H9 (cell line): Measurements from ENCODE around the gene SLC2A9. TPM values are rescaled to one million over a fixed set of nuclear protein-coding genes. Genes with fewer than 3 reads are reported as not detected.

Experiments
- DNase-seq: peaks from one replicate; pipeline ENCODE4 v3.0.0-alpha.2; 2017
- H2AFZ ChIP-seq: one replicate; pipeline ENCODE4 v1.6.1; 2013; ENCODE audit warnings: mild to moderate bottlenecking, low read length, control low read depth, moderate library complexity
- H2AK5ac ChIP-seq: 2 replicates; pipeline ENCODE4 v1.6.1; 2013; ENCODE audit warnings: low read length, control low read depth, mixed read lengths; ENCODE audit not compliant: insufficient read length
- H2BK120ac ChIP-seq: one replicate; pipeline ENCODE4 v1.6.1; 2013; ENCODE audit warnings: low read depth, mild to moderate bottlenecking, low read length, control low read depth, inconsistent platforms; ENCODE audit not compliant: poor library complexity, severe bottlenecking
- H2BK12ac ChIP-seq: 2 replicates; pipeline ENCODE4 v1.6.1; 2013; ENCODE audit warnings: low read length, control low read depth, mixed read lengths, low read depth; ENCODE audit not compliant: insufficient read length
- H2BK15ac ChIP-seq: 2 replicates; pipeline ENCODE4 v1.6.1; 2013; ENCODE audit warnings: low read depth, low read length, control low read depth
- H2BK20ac ChIP-seq: one replicate; pipeline ENCODE4 v1.6.1; 2013; ENCODE audit warnings: low read depth, mild to moderate bottlenecking, low read length, control low read depth, inconsistent platforms; ENCODE audit not compliant: poor library complexity, severe bottlenecking
- H2BK5ac ChIP-seq: 2 replicates; pipeline ENCODE4 v1.6.1; 2013; ENCODE audit warnings: low read length, control low read depth, mixed read lengths; ENCODE audit not compliant: insufficient read length
- H3K14ac ChIP-seq: 2 replicates; pipeline ENCODE4 v1.6.1; 2013; ENCODE audit warnings: low read length, control low read depth; ENCODE audit not compliant: insufficient read depth
- H3K18ac ChIP-seq: 2 replicates; pipeline ENCODE4 v1.6.1; 2013; ENCODE audit warnings: low read depth, mild to moderate bottlenecking, mixed read lengths, low read length, control low read depth; ENCODE audit not compliant: insufficient read length
- H3K23ac ChIP-seq: 2 replicates; pipeline ENCODE4 v1.6.1; 2013; ENCODE audit warnings: low read length, control low read depth, mixed read lengths, low read depth; ENCODE audit not compliant: insufficient read length
- H3K23me2 ChIP-seq: 2 replicates; pipeline ENCODE4 v1.6.1; 2013; ENCODE audit warnings: low read depth, mild to moderate bottlenecking, mixed read lengths, low read length, control low read depth; ENCODE audit not compliant: insufficient read length, poor library complexity, severe bottlenecking
- H3K27ac ChIP-seq: 2 replicates; pipeline ENCODE4 v1.5.1; 2013; ENCODE audit warnings: low read length, control low read depth, mixed read lengths, low read depth; ENCODE audit not compliant: insufficient read length
- H3K27me3 ChIP-seq: 2 replicates; pipeline ENCODE4 v1.6.1; 2013; ENCODE audit warnings: low read length, control low read depth, inconsistent platforms; ENCODE audit not compliant: insufficient read depth
- H3K4ac ChIP-seq: 2 replicates; pipeline ENCODE4 v1.6.1; 2013; ENCODE audit warnings: low read depth, mild to moderate bottlenecking, control low read depth, inconsistent platforms, low read length, moderate library complexity
- H3K4me1 ChIP-seq: 2 replicates; pipeline ENCODE4 v1.6.1; 2013; ENCODE audit warnings: low read length, control low read depth, inconsistent platforms; ENCODE audit not compliant: insufficient read depth
- H3K4me2 ChIP-seq: 2 replicates; pipeline ENCODE4 v1.6.1; 2013; ENCODE audit warnings: low read length, control low read depth, mixed read lengths; ENCODE audit not compliant: insufficient read length, insufficient read depth
- H3K56ac ChIP-seq: 2 replicates; pipeline ENCODE4 v1.6.1; 2013; ENCODE audit warnings: low read depth, mild to moderate bottlenecking, mixed read lengths, low read length, control low read depth; ENCODE audit not compliant: insufficient read length
- H3K79me1 ChIP-seq: 2 replicates; pipeline ENCODE4 v1.6.1; 2013; ENCODE audit warnings: low read depth, mild to moderate bottlenecking, moderate library complexity, low read length, control low read depth, inconsistent platforms; ENCODE audit not compliant: insufficient read depth, poor library complexity, severe bottlenecking
- H3K79me2 ChIP-seq: 2 replicates; pipeline ENCODE4 v1.6.1; 2013; ENCODE audit warnings: low read length, control low read depth, inconsistent platforms; ENCODE audit not compliant: insufficient read depth
- H3K9ac ChIP-seq: 2 replicates; pipeline ENCODE4 v1.6.1; 2013; ENCODE audit warnings: low read length, control low read depth, mixed read lengths; ENCODE audit not compliant: insufficient read length; ENCODE audit errors: extremely low read depth
- H3K9me3 ChIP-seq: one replicate; pipeline ENCODE4 v1.6.1; 2013; ENCODE audit warnings: low read depth, low read length, inconsistent platforms; ENCODE audit not compliant: control insufficient read depth
- H3T11ph ChIP-seq: one replicate; pipeline ENCODE4 v1.6.1; 2013; ENCODE audit warnings: mild to moderate bottlenecking, low read length, control low read depth, inconsistent platforms
- H4K20me1 ChIP-seq: one replicate; pipeline ENCODE4 v1.6.1; 2013; ENCODE audit not compliant: control insufficient read depth, insufficient read length, insufficient read depth
- H4K5ac ChIP-seq: 2 replicates; pipeline ENCODE4 v1.6.1; 2013; ENCODE audit warnings: low read depth, mild to moderate bottlenecking, mixed read lengths, low read length, control low read depth; ENCODE audit not compliant: insufficient read length
- H4K8ac ChIP-seq: replicated peaks from 2 replicates; pipeline ENCODE4 v1.6.1; 2013; ENCODE audit warnings: low read length, control low read depth, mixed read lengths, low read depth; ENCODE audit not compliant: insufficient read length
- H4K91ac ChIP-seq: 2 replicates; pipeline ENCODE4 v1.6.1; 2013; ENCODE audit warnings: low read depth, mild to moderate bottlenecking, moderate library complexity, mixed read lengths, low read length, control low read depth; ENCODE audit not compliant: insufficient read length
- H3K27ac Mint-ChIP-seq, 3 experiments: 2 replicates in 2 of 3; 3 replicates in 1 of 3; pipeline ENCODE4 v1.8.0; 2020 to 2021; ENCODE audit warnings: mixed read lengths in 3 of 3, mild to moderate bottlenecking in 1 of 3, moderate library complexity in 1 of 3
- H3K27me3 Mint-ChIP-seq: 2 replicates; pipeline ENCODE4 v1.8.0; 2021; ENCODE audit warnings: low read depth, mild to moderate bottlenecking, moderate library complexity, mixed read lengths
- H3K36me3 Mint-ChIP-seq, 3 experiments: 2 replicates in 2 of 3; 3 replicates in 1 of 3; pipeline ENCODE4 v1.8.0; 2020 to 2021; ENCODE audit warnings: low read depth in 3 of 3, mixed read lengths in 3 of 3; ENCODE audit not compliant: insufficient read depth in 1 of 3
- H3K4me1 Mint-ChIP-seq, 2 experiments: 2 replicates each; pipeline ENCODE4 v1.8.0; 2020; ENCODE audit warnings: mixed read lengths in 2 of 2
- H3K4me3 Mint-ChIP-seq, 2 experiments: 2 replicates in 1 of 2; 3 replicates in 1 of 2; pipeline ENCODE4 v1.8.0; 2020 to 2021; ENCODE audit warnings: mild to moderate bottlenecking in 2 of 2, mixed read lengths in 2 of 2, moderate library complexity in 1 of 2
- H3K9me3 Mint-ChIP-seq, 2 experiments: 2 replicates in 1 of 2; 3 replicates in 1 of 2; pipeline ENCODE4 v1.8.0; 2020; ENCODE audit warnings: mild to moderate bottlenecking in 2 of 2, mixed read lengths in 2 of 2, moderate library complexity in 1 of 2
- CTCF ChIP-seq: fragments of 200-600 bp; sonication (generic); conservative IDR thresholded peaks from 3 replicates; pipeline ENCODE4 v1.8.0; 2021; ENCODE audit warnings: antibody characterized with exemption, mild to moderate bottlenecking
- WGBS: extraction: QIAGEN DNeasy Blood & Tissue Kit; methylation state at CpG from one replicate; pipeline ENCODE4 v1.1.7; 2013; ENCODE audit warnings: missing lambda C conversion rate, low lambda C conversion rate, mixed read lengths; ENCODE audit not compliant: insufficient read length; ENCODE audit errors: extremely low coverage; 5-methylcytosine and 5-hydroxymethylcytosine counted together
- total RNA-seq: library from RNA; stranded (reverse); gene quantifications from 2 replicates; pipeline ENCODE4 v1.2.1, GENCODE V29; 2021

The SLC2A9 gene
- total RNA-seq, 1 experiment from 2014 or later = 0.79 TPM

- Mint-ChIP-seq H3K27ac (no peak overlapping the region), H3K9me3 (peaks cover 19 to 30% of the 10 kb centered on the region in 2 experiments), H3K36me3 (peaks cover 0 to 15% (median 2%) of the 10 kb centered on the region in 3 experiments; a peak in 4 of 7 replicates), H3K27me3 (peaks cover 17% of the 10 kb centered on the region), H3K4me1 (peaks cover 4 to 14% of the 10 kb centered on the region in 2 experiments; a peak in 3 of 4 replicates), H3K4me3 (no peak overlapping the region)
- no peak overlapping the region for H4K8ac ChIP-seq
- no peak overlapping the region for H3K4ac ChIP-seq
- H4K5ac ChIP-seq = no peak overlapping the region
- no peak overlapping the region for H2BK15ac ChIP-seq
- H3K4me2 ChIP-seq = no peak overlapping the region
- no peak overlapping the region for H2BK12ac ChIP-seq
- H3K4me1 ChIP-seq = no peaks in the 10 kb centered on the region
- DNase-seq = no peak
- no peaks in the 10 kb centered on the region for H3K9me3 ChIP-seq
- H3K27ac ChIP-seq = no peak overlapping the region
- 100% methylated on average over 1 of the region's 3 CpGs for WGBS
- H3K14ac ChIP-seq = no peak overlapping the region
- no peak overlapping the region for H4K91ac ChIP-seq
- H2AFZ ChIP-seq = no peak overlapping the region
- no peak for TF ChIP-seq CTCF
- H3K23ac ChIP-seq = no peak overlapping the region
- no peak overlapping the region for H3K9ac ChIP-seq
- no peaks in the 10 kb centered on the region for H3K79me1 ChIP-seq
- H4K20me1 ChIP-seq = no peaks in the 10 kb centered on the region
- no peak overlapping the region for H2BK20ac ChIP-seq
- H3K56ac ChIP-seq = no peak overlapping the region
- H2AK5ac ChIP-seq = no peak overlapping the region
- H2BK120ac ChIP-seq = no peak overlapping the region
- H3T11ph ChIP-seq = no peak overlapping the region
- H2BK5ac ChIP-seq = no peak overlapping the region
- H3K18ac ChIP-seq = no peak overlapping the region
- H3K23me2 ChIP-seq = no peaks in the 10 kb centered on the region
- no peaks in the 10 kb centered on the region for H3K27me3 ChIP-seq
- no peaks in the 10 kb centered on the region for H3K79me2 ChIP-seq
These were observed 49.6 kb downstream of the SLC2A9 start for GRCh38 chr4:9971711-9972110.
